ENCODE results near the gene VAV2. TPM values are rescaled to one million over a fixed set of nuclear protein-coding genes. Genes with fewer than 3 reads are reported as not detected.

VAV2 gene
- total and polyA plus RNA-seq, 9 of the 15 experiments (the other 6 are each of a cell fraction or from before 2014, with no cell fraction given): 0.01 to 2.7 (median 1.0) TPM; not detected in 1

DNA sequence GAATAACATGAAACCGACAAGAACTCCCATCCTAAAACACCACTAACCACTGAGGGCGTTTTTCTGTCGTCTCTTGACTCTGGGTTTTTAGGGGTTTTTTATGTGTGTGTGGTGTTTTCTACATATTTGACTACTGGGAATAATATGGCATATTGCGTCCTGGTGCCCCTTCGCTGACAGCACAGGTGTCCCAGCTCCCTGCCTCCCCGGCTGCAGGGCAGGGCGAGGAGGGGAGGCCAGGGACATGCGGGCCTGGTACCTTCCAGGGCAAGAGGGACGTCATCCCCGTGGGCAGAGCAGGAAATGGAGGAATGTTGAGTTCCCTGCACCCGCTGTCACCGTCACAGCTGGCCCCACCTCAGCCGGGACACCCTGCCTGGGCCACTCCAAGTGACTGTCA is 34.8 kb downstream of the VAV2 start:
- BruUV-seq (replicated peaks): no TSS peak
- FAIRE-seq (no peak), ATAC-seq (no peak), DNase-seq (ENCODE audit: extremely low read depth in 1 of 4, low spot score in 3 of 4) (no peak)
- in situ Hi-C loops (cut with MboI): no loop called here
- H3K79me2 ChIP-seq (ENCODE audit: control insufficient read depth, insufficient read depth, low read length): no peaks in the 10 kb centered on the region
- H3K9me3 ChIP-seq (replicated peaks; ENCODE audit: control insufficient read depth, insufficient read depth, low read depth, low read length): no peaks in the 10 kb centered on the region
- peaks cover 9 to 58% of the 10 kb centered on the region in 2 experiments; a peak in 4 of 5 replicates for H3K27me3 ChIP-seq (ENCODE audit: control insufficient read depth in 2 of 2, insufficient read depth in 2 of 2, low read length in 2 of 2)
- no peak overlapping the region for H3K9ac ChIP-seq (ENCODE audit: insufficient read depth in 1 of 2, low read depth in 2 of 2, low read length in 2 of 2)
- 3% methylated on average over 13 of the region's 13 CpGs for WGBS (ENCODE audit: insufficient coverage, low coverage, missing lambda C conversion rate)
- no peak overlapping the region for H3K4me2 ChIP-seq (ENCODE audit: insufficient read depth, low read length)
- H3K4me1 ChIP-seq (replicated peaks in 1 of 2; ENCODE audit: control insufficient read depth in 2 of 2, insufficient read depth in 2 of 2, low read length in 2 of 2): peaks cover 0 to 11% of the 10 kb centered on the region in 2 experiments; a peak in 2 of 5 replicates
- intact Hi-C loops (cut with micrococcal nuclease): no loop called here
- POLR2A ChIA-PET: interaction anchor here (0.7 kb wide), 1 partner anchor 10 kb away, joined by 3 read pairs; no protein-coding TSS in a partner anchor
- CTCF ChIA-PET (ENCODE audit: low intra/inter-chr PET ratio): no interaction called here
- peaks cover 23% of the 10 kb centered on the region for H4K20me1 ChIP-seq (replicated peaks; ENCODE audit: control insufficient read depth, insufficient read depth, low read length)
- H3K9me1 ChIP-seq (ENCODE audit: control insufficient read depth, insufficient read depth, low read length): peaks cover 4% of the 10 kb centered on the region
- H3K36me3 ChIP-seq (ENCODE audit: control insufficient read depth, insufficient read depth, low read length): no peaks in the 10 kb centered on the region
- H3K4me3 ChIP-seq: no peak overlapping the region
- H2AFZ ChIP-seq (ENCODE audit: low read depth, low read length): no peak overlapping the region
- H3K27ac ChIP-seq (ENCODE audit: extremely low read depth, low read depth, low read length): no peak overlapping the region
- TF ChIP-seq ESRRB (CRISPR knock-in tag; IDR thresholded peaks at IDR 0.05; ENCODE audit: borderline replicate concordance) (no peak), HMG20A (CRISPR knock-in tag; conservative IDR thresholded peaks at IDR 0.05) (no peak), SRSF3 (IDR thresholded peaks at IDR 0.05; ENCODE audit: insufficient read depth, low read length) (no peak), CBFA2T2 (conservative IDR thresholded peaks at IDR 0.05) (no peak), ZKSCAN1 (IDR thresholded peaks at IDR 0.05; ENCODE audit: low read depth, low read length) (no peak), XRCC5 (IDR thresholded peaks at IDR 0.05; ENCODE audit: low read depth, low read length) (no peak)
- TF ChIP-seq, protein P1, sequence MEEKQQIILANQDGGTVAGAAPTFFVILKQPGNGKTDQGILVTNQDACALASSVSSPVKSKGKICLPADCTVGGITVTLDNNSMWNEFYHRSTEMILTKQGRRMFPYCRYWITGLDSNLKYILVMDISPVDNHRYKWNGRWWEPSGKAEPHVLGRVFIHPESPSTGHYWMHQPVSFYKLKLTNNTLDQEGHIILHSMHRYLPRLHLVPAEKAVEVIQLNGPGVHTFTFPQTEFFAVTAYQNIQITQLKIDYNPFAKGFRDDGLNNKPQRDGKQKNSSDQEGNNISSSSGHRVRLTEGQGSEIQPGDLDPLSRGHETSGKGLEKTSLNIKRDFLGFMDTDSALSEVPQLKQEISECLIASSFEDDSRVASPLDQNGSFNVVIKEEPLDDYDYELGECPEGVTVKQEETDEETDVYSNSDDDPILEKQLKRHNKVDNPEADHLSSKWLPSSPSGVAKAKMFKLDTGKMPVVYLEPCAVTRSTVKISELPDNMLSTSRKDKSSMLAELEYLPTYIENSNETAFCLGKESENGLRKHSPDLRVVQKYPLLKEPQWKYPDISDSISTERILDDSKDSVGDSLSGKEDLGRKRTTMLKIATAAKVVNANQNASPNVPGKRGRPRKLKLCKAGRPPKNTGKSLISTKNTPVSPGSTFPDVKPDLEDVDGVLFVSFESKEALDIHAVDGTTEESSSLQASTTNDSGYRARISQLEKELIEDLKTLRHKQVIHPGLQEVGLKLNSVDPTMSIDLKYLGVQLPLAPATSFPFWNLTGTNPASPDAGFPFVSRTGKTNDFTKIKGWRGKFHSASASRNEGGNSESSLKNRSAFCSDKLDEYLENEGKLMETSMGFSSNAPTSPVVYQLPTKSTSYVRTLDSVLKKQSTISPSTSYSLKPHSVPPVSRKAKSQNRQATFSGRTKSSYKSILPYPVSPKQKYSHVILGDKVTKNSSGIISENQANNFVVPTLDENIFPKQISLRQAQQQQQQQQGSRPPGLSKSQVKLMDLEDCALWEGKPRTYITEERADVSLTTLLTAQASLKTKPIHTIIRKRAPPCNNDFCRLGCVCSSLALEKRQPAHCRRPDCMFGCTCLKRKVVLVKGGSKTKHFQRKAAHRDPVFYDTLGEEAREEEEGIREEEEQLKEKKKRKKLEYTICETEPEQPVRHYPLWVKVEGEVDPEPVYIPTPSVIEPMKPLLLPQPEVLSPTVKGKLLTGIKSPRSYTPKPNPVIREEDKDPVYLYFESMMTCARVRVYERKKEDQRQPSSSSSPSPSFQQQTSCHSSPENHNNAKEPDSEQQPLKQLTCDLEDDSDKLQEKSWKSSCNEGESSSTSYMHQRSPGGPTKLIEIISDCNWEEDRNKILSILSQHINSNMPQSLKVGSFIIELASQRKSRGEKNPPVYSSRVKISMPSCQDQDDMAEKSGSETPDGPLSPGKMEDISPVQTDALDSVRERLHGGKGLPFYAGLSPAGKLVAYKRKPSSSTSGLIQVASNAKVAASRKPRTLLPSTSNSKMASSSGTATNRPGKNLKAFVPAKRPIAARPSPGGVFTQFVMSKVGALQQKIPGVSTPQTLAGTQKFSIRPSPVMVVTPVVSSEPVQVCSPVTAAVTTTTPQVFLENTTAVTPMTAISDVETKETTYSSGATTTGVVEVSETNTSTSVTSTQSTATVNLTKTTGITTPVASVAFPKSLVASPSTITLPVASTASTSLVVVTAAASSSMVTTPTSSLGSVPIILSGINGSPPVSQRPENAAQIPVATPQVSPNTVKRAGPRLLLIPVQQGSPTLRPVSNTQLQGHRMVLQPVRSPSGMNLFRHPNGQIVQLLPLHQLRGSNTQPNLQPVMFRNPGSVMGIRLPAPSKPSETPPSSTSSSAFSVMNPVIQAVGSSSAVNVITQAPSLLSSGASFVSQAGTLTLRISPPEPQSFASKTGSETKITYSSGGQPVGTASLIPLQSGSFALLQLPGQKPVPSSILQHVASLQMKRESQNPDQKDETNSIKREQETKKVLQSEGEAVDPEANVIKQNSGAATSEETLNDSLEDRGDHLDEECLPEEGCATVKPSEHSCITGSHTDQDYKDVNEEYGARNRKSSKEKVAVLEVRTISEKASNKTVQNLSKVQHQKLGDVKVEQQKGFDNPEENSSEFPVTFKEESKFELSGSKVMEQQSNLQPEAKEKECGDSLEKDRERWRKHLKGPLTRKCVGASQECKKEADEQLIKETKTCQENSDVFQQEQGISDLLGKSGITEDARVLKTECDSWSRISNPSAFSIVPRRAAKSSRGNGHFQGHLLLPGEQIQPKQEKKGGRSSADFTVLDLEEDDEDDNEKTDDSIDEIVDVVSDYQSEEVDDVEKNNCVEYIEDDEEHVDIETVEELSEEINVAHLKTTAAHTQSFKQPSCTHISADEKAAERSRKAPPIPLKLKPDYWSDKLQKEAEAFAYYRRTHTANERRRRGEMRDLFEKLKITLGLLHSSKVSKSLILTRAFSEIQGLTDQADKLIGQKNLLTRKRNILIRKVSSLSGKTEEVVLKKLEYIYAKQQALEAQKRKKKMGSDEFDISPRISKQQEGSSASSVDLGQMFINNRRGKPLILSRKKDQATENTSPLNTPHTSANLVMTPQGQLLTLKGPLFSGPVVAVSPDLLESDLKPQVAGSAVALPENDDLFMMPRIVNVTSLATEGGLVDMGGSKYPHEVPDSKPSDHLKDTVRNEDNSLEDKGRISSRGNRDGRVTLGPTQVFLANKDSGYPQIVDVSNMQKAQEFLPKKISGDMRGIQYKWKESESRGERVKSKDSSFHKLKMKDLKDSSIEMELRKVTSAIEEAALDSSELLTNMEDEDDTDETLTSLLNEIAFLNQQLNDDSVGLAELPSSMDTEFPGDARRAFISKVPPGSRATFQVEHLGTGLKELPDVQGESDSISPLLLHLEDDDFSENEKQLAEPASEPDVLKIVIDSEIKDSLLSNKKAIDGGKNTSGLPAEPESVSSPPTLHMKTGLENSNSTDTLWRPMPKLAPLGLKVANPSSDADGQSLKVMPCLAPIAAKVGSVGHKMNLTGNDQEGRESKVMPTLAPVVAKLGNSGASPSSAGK (IDR thresholded peaks at IDR 0.05): no peak
- TF ChIP-seq, protein P2, sequence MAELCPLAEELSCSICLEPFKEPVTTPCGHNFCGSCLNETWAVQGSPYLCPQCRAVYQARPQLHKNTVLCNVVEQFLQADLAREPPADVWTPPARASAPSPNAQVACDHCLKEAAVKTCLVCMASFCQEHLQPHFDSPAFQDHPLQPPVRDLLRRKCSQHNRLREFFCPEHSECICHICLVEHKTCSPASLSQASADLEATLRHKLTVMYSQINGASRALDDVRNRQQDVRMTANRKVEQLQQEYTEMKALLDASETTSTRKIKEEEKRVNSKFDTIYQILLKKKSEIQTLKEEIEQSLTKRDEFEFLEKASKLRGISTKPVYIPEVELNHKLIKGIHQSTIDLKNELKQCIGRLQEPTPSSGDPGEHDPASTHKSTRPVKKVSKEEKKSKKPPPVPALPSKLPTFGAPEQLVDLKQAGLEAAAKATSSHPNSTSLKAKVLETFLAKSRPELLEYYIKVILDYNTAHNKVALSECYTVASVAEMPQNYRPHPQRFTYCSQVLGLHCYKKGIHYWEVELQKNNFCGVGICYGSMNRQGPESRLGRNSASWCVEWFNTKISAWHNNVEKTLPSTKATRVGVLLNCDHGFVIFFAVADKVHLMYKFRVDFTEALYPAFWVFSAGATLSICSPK (IDR thresholded peaks at IDR 0.05; ENCODE audit: borderline replicate concordance): no peak
- TF ChIP-seq, protein P3, sequence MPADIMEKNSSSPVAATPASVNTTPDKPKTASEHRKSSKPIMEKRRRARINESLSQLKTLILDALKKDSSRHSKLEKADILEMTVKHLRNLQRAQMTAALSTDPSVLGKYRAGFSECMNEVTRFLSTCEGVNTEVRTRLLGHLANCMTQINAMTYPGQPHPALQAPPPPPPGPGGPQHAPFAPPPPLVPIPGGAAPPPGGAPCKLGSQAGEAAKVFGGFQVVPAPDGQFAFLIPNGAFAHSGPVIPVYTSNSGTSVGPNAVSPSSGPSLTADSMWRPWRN (IDR thresholded peaks at IDR 0.05; ENCODE audit: low read depth): no peak

All from K562 (cell line).